AG09309 (cell line): ENCODE measurements around the gene IGFALS.

Experiments used
- DNase-seq: peaks from one replicate; pipeline ENCODE4 v3.0.0-alpha.2; 2010; ENCODE audit warnings: low read depth
- H3K4me3 ChIP-seq: 2 replicates; pipeline ENCODE4 v1.5.1; 2011; ENCODE audit warnings: mild to moderate bottlenecking, low read depth, low read length, moderate library complexity; ENCODE audit not compliant: control insufficient read depth
- TF ChIP-seq, protein P1 (sequence below): IDR thresholded peaks from 2 replicates; pipeline ENCODE4 v1.5.1; 2011; ENCODE audit warnings: mild to moderate bottlenecking, low read depth, low read length, inconsistent platforms; ENCODE audit not compliant: insufficient read depth, control insufficient read depth; ENCODE audit errors: missing control alignments

IGFALS gene

DNA sequence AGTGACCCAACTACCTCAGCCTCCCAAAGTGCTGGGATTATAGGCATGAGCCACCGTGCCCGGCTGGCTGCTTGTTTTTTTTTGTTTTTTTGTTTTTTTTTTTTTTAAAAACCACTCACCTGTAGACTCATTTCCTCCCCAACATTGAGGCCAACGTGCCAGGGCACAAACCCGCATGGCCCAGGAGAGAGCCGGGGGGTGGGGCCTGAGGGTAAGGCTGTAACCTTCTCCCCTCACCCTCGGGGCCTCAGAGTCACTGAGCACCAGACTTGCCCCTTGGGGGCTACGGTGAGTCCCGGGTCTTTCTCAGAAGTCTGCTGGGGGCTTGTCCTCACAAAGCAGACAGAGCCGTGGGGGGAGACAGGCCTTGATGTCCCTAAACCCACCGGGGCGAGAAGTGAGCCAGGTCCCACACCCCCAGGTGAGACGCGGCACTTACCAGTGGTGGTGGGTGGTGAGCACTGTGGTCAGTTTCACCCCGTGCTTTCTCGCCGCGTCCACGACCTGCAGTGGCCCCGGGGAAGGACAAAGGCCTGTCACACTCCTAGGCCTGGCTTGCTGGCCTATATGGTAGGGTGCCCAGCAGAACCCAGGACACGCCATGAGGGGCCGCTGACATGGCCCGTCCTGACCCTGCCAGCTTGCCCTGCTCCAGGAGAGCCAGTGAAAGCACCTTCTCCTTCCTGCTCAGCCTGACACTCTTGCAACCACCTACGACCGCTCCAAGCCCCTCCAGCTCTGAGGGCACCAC lies 28.5 kb upstream of the IGFALS start:
- H3K4me3 ChIP-seq = no peak overlapping the region
- DNase-seq = no peak
- TF ChIP-seq, protein P1, sequence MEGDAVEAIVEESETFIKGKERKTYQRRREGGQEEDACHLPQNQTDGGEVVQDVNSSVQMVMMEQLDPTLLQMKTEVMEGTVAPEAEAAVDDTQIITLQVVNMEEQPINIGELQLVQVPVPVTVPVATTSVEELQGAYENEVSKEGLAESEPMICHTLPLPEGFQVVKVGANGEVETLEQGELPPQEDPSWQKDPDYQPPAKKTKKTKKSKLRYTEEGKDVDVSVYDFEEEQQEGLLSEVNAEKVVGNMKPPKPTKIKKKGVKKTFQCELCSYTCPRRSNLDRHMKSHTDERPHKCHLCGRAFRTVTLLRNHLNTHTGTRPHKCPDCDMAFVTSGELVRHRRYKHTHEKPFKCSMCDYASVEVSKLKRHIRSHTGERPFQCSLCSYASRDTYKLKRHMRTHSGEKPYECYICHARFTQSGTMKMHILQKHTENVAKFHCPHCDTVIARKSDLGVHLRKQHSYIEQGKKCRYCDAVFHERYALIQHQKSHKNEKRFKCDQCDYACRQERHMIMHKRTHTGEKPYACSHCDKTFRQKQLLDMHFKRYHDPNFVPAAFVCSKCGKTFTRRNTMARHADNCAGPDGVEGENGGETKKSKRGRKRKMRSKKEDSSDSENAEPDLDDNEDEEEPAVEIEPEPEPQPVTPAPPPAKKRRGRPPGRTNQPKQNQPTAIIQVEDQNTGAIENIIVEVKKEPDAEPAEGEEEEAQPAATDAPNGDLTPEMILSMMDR = no peak

DNA sequence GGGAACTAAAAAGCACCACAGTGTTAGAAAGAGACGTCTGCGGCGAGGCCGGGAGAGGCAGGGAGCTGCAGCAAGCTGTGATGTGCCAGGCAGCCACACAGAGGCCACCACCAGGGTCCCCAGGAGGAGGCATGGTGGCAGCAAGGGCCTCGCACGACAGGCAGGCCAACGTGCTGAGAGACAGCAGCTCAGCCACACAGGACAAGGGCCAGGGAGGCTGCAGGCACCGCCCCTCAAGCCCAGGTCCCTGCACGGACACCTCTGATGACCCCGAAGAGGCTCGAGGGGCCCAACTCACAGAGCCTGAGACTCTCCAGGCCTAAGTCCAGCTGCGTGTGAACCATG lies 27.4 kb upstream of the IGFALS start:
- TF ChIP-seq, protein P1 = no peak
- no peak for DNase-seq
- H3K4me3 ChIP-seq = no peak overlapping the region

DNA sequence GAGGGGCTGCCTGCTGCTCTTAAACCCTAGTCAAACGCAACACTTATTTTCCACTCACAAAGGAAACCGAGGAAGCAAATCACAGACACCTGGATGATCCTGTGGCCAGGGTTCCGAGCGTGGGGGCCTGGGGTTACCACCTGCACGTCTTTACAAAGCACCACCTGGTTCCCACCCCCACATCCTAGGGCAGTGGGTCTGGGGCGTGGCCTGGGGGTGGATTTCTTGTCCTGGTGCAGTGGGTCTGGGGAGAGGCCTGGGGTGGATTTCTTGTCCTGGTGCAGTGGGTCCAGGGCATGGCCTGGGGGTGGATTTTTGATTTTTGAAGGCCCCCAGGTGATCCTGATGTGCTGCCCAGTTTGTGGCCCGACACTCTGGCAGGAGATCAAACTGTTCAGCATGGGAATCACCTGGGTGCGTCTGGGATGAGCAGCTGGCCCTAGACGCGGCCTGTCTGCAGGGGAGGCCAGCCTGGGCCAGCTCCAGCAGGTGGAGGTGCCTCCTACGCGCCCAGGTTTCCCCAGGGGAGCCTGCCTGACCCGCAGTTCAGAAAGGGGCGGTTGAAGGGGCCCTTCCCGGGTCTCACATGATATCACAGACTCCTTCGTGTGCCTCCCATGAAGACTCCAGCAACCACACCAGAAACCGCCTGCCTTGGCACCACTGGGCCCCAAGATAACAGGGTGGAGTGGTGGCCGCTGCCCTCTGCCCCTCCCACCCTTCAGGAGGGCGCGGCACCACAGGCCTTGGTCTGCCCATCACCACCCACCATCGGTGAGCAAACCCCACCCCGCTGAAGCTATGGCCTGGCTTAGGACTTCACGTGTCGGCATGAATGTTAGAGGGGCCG lies 26.8 kb upstream of the IGFALS start:
- H3K4me3 ChIP-seq = no peak overlapping the region
- TF ChIP-seq, protein P1 = no peak
- DNase-seq = no peak

DNA sequence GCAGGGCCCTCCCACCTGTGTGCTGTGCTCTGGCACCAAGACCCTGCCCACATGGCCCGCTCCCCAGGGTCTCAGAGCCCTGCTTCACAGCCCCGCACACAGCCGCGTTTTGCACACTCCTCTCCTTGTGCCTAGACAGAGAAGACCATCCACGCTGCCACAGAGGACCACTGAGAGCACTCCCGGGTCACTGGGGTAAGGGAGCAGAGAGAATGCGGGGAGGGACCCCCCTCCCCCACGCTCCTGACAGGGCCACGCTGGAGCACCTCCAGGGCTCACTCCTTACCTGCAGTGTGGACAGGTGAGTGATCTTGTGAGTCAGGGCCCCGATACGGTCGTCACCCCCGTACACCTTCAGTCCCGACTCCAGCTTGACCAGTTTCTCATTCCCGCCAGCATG lies 26.1 kb upstream of the IGFALS start:
- no peak for DNase-seq
- H3K4me3 ChIP-seq = no peak overlapping the region
- TF ChIP-seq, protein P1 = no peak

DNA sequence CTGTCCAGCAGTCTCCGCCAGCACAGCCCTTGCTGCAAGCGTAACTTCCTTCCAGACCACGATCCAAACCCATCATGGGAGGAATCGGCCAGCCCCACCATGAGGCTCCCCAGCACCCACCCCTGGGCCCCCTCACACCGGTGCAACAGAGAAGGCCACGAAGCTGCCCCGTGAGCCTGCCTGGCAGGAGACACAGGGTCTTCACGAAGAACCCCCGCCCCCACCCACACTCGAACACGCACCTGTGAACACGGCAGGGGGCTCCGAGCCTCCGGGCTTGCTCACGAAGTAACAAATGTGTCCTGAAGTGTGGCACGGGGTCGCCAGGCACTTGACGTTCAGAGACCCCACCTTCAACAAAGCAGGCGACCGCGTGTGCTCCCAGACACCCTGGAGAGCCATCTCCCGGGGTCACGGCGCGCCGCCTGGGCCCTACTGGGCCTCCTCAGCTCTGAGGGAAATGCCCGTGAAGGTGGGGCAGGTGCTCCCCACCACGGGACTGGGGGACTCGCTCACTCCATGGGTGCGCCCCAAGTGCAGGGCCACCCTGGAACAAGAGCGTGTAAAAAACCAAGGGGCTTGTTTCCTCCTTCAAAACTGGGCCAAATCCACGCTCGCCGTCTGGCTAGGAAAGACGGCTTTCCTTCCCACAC lies 25.5 kb upstream of the IGFALS start:
- H3K4me3 ChIP-seq = no peak overlapping the region
- TF ChIP-seq, protein P1 = no peak
- DNase-seq = no peak

DNA sequence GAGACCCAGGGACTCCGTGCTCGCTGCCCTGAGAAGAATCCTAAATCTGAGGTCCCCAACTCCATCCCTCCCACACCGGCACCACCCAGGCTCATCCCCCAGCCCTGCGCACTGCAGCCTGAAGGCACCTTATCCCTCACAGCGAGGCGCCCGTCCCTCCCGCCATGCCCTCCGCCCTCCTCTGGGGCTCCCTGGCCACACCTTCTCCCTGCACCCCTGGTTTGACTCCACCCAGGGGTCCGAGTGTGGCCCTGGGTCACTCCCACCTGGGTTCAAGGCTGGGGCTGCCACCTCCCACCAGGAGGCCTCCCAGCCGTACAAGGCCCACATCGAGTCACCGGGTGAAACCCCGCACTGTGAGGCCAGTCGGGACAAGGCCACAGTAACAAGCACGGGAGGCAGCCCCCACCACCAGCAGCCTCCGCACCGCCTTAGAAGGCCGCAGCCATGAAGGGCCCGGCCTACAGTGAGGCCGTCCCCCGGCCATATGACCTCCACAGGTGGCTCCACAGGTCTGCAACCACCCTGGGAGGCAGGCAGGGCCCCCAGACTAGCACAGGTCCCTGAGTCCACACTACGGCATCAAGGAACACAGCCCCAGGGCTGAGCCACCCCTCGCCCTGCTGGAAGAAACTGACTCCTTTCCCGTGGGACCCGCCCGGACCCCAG lies 24.8 kb upstream of the IGFALS start:
- no peak for DNase-seq
- TF ChIP-seq, protein P1 = no peak
- H3K4me3 ChIP-seq = no peak overlapping the region
